ENCODE data around the gene SMLR1.

DNA sequence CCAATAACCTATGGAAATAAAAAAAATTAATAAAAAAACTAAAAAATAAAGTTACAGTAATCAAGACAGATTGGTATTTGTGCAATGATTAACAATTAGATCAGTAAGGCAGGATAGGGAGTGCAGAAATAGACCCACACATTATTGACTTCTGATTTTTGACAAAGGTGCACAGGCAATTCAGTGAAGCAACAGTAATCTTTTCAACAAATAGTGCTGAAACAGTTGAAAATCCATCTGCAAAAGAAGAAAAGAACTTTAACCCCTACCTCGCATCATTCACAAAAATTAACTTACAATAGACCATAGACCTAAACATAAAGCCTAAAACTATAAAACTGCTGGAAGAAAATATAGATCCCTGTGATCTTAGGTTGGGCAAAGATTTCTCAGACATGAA lies 4.5 kb upstream of the SMLR1 start:
- TF ChIP-seq, protein P1, sequence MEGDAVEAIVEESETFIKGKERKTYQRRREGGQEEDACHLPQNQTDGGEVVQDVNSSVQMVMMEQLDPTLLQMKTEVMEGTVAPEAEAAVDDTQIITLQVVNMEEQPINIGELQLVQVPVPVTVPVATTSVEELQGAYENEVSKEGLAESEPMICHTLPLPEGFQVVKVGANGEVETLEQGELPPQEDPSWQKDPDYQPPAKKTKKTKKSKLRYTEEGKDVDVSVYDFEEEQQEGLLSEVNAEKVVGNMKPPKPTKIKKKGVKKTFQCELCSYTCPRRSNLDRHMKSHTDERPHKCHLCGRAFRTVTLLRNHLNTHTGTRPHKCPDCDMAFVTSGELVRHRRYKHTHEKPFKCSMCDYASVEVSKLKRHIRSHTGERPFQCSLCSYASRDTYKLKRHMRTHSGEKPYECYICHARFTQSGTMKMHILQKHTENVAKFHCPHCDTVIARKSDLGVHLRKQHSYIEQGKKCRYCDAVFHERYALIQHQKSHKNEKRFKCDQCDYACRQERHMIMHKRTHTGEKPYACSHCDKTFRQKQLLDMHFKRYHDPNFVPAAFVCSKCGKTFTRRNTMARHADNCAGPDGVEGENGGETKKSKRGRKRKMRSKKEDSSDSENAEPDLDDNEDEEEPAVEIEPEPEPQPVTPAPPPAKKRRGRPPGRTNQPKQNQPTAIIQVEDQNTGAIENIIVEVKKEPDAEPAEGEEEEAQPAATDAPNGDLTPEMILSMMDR (IDR thresholded peaks at IDR 0.05 in 2 of 3, conservative IDR thresholded peaks at IDR 0.05 in 1 of 3; ENCODE audit: control insufficient read depth in 2 of 3, extremely low read depth in 1 of 3, insufficient read depth in 1 of 3, low read depth in 3 of 3, low read length in 3 of 3) = no peak
- TF ChIP-seq YY1 (IDR thresholded peaks at IDR 0.05; ENCODE audit: low read depth, low read length) = no peak
- TF ChIP-seq ATF7 (IDR thresholded peaks at IDR 0.05; ENCODE audit: low read depth) = no peak
- TF ChIP-seq POLR2A (IDR thresholded peaks at IDR 0.05; ENCODE audit: low read depth, low read length) = no peak
- TF ChIP-seq EZH2 (IDR thresholded peaks at IDR 0.05; ENCODE audit: borderline replicate concordance, control insufficient read depth, low read depth, low read length) = no peak
- TF ChIP-seq POLR2AphosphoS5 (IDR thresholded peaks at IDR 0.05; ENCODE audit: low read length) = no peak
- TF ChIP-seq RFX5 (IDR thresholded peaks at IDR 0.05; ENCODE audit: low read depth, low read length) = no peak

All from GM12878 (cell line).